ENCODE results near the gene SEC14L5. TPM values are rescaled to one million over a fixed set of nuclear protein-coding genes. Genes with fewer than 3 reads are reported as not detected.

Gene SEC14L5
- total RNA-seq, 1 donor from 2014 or later, result 0.05 TPM

DNA sequence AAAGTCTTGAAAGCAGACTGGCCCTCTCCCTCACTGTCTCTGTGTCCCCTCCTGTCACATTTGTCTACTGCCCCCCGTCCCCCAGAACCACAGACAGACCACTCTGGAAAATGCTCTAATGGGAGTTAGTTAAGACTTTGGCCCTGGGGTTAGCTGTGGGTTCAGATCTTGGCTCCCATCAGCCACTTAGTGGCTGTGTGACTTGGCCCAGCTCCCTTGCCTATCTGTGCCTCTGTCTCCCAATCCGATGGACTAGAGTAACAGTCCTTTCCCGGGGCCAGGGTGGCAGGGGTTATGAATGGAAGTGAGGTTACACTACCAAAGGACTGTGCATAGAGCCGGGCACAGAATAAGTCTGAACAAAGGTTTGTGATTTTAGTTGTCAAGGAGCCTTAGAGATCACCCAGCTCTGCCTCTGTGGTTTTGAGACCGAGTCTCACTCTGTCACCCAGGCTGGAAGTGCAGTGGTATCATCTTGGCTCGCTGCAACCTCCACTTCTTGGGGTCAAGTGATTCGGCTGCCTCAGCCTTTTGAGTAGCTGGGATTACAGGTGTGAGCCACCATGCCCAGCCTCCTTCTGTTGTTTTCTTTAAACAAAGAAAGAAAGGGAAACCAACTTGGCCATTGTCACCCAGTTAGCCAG lies 44.9 kb upstream of the SEC14L5 start:
- Mint-ChIP-seq H3K27me3 (ENCODE audit: unreplicated experiment) (peaks cover 3% of the 10 kb centered on the region), H3K9me3 (ENCODE audit: unreplicated experiment) (no peaks in the 10 kb centered on the region), H3K4me3 (ENCODE audit: unreplicated experiment) (no peak overlapping the region), H3K4me1 (ENCODE audit: unreplicated experiment) (no peaks in the 10 kb centered on the region), H3K36me3 (ENCODE audit: low read depth, unreplicated experiment) (no peaks in the 10 kb centered on the region), H3K27ac (ENCODE audit: unreplicated experiment) (no peak overlapping the region)
- TF ChIP-seq, protein P1, sequence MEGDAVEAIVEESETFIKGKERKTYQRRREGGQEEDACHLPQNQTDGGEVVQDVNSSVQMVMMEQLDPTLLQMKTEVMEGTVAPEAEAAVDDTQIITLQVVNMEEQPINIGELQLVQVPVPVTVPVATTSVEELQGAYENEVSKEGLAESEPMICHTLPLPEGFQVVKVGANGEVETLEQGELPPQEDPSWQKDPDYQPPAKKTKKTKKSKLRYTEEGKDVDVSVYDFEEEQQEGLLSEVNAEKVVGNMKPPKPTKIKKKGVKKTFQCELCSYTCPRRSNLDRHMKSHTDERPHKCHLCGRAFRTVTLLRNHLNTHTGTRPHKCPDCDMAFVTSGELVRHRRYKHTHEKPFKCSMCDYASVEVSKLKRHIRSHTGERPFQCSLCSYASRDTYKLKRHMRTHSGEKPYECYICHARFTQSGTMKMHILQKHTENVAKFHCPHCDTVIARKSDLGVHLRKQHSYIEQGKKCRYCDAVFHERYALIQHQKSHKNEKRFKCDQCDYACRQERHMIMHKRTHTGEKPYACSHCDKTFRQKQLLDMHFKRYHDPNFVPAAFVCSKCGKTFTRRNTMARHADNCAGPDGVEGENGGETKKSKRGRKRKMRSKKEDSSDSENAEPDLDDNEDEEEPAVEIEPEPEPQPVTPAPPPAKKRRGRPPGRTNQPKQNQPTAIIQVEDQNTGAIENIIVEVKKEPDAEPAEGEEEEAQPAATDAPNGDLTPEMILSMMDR (IDR thresholded peaks at IDR 0.05; ENCODE audit: unreplicated experiment), result no peak
- DNase-seq (ENCODE audit: low spot score), result no peak

DNA sequence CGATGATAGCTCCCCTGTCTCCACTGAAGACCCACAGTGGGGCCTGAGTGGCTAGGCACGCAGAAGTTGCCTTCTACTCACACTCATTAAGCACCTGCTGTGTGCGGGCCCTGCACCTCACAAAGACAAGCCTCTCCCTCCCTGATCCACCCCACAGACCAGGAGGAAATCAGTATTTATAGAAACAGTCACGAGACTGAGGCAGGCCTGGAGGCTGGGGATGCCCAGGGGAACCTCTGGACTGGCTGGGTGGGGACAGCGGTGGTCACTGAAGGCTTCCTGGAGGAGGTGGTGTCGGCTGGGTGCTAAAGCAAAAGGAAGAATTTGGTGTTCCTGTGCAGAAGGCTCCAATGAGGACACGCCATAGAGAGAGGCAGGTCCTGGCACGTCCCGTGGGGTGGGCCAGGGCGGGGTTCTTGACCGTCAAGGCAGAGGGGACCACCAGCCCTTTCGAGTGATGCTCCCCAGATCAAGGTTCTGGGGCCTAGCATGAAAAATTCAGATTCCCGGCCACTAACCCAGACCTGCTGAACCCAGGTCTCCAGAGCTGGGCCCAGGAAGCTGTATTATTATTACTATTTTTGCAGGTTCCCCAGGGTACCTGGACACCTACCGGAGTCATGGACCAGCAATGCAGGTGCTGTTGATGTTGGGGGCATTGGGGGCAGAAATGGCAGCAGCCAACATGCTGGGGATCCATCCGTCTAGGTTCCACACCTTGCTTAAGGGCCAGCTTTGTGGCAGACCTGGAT lies 44.2 kb upstream of the SEC14L5 start:
- no peak for DNase-seq (ENCODE audit: low spot score)
- TF ChIP-seq, protein P1 (IDR thresholded peaks at IDR 0.05; ENCODE audit: unreplicated experiment), result no peak
- Mint-ChIP-seq H3K27ac (ENCODE audit: unreplicated experiment) (no peak overlapping the region), H3K9me3 (ENCODE audit: unreplicated experiment) (no peaks in the 10 kb centered on the region), H3K27me3 (ENCODE audit: unreplicated experiment) (peaks cover 3% of the 10 kb centered on the region), H3K36me3 (ENCODE audit: low read depth, unreplicated experiment) (no peaks in the 10 kb centered on the region), H3K4me3 (ENCODE audit: unreplicated experiment) (no peak overlapping the region), H3K4me1 (ENCODE audit: unreplicated experiment) (no peaks in the 10 kb centered on the region)

DNA sequence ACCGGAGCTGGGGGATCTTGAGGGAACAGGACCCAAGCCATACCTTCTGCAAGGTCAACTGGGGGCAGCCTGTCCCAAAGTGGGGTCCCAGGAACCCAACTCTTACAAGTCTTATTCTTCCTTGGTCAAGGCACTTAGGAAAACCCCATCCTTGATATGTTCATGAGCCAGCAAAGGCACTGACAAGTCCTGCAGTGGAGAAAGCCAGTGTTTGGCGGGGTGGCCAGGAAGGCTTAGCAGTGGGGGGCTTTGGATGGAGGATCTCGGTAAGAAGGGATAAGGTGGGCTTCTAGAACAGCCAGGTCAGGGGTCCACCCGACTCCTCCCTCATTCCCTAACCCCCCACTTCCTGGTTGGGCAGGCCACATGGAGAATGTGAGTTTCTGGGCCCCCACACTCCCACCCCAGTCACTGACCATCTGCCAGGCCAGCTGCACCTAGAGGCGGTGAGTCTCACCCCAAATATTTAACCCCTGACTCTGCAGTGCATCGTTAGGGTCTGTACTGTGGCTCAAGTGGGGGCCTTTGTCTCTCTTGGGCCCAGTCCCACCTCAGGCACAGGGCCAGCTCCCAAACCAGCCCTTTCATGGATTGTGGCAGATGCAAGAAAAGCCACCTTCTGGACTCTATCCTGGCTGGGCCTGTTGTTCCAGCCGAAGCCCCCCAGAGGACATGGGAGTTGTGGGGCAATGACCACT lies 43.5 kb upstream of the SEC14L5 start:
- TF ChIP-seq, protein P1 (IDR thresholded peaks at IDR 0.05; ENCODE audit: unreplicated experiment), result no peak
- no peaks in the 10 kb centered on the region for H3K9me3 Mint-ChIP-seq (ENCODE audit: unreplicated experiment)
- no peaks in the 10 kb centered on the region for H3K36me3 Mint-ChIP-seq (ENCODE audit: low read depth, unreplicated experiment)
- no peak overlapping the region for H3K4me3 Mint-ChIP-seq (ENCODE audit: unreplicated experiment)
- DNase-seq (ENCODE audit: low spot score), result no peak
- no peaks in the 10 kb centered on the region for H3K4me1 Mint-ChIP-seq (ENCODE audit: unreplicated experiment)
- H3K27ac Mint-ChIP-seq (ENCODE audit: unreplicated experiment), result no peak overlapping the region
- peaks cover 3% of the 10 kb centered on the region for H3K27me3 Mint-ChIP-seq (ENCODE audit: unreplicated experiment)

DNA sequence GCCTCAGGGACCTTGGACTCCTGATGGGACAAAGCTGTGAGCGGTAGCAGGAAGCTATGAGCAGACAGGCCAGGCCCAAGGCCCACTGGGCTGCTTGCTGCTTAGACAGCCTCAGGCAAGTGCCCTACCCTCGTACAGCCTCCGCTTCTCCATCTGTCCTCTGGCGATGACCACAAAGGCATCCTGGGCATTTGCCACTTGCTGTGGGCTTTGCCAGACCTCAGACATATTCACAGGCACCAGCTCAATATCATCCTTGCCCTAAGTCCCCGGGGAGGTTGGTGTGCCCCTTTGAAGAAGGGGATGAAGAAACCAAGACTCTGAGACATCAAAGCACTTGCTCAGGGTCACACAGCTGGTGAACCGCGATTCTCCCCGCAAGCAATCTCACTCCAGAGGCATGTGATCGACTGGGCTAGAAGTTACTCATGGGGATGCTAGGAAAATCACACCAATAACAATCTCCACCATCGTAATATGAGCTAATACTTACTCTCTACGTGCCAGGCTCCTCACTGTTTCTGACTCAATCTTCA lies 42.8 kb upstream of the SEC14L5 start:
- Mint-ChIP-seq H3K9me3 (ENCODE audit: unreplicated experiment) (no peaks in the 10 kb centered on the region), H3K27ac (ENCODE audit: unreplicated experiment) (no peak overlapping the region), H3K4me1 (ENCODE audit: unreplicated experiment) (no peaks in the 10 kb centered on the region), H3K36me3 (ENCODE audit: low read depth, unreplicated experiment) (no peaks in the 10 kb centered on the region), H3K27me3 (ENCODE audit: unreplicated experiment) (peaks cover 3% of the 10 kb centered on the region), H3K4me3 (ENCODE audit: unreplicated experiment) (no peak overlapping the region)
- TF ChIP-seq, protein P1 (IDR thresholded peaks at IDR 0.05; ENCODE audit: unreplicated experiment), result no peak
- DNase-seq (ENCODE audit: low spot score), result no peak

All from endothelial cell (in vitro differentiated cells).